ENCODE measurements around the gene POTEB2. TPM values are rescaled to one million over a fixed set of nuclear protein-coding genes. Genes with fewer than 3 reads are reported as not detected.
"Not testable (repeated sequence)": the region's sequence is repeated elsewhere in the genome, so short reads cannot be mapped to it uniquely, and the experiment has no call there.

Gene POTEB2
- total RNA-seq (2021; ENCODE audit: unreplicated experiment) (not detected), Bru-seq, nascent RNA (not detected), BruChase-seq, experiment 1, labeled RNA remaining after a 6-hour chase (not detected), BruChase-seq, experiment 2, labeled RNA remaining after a 2-hour chase (not detected)
- polyA plus RNA-seq (2012) = not detected in 2 replicates
- long read RNA-seq = 0 reads

DNA sequence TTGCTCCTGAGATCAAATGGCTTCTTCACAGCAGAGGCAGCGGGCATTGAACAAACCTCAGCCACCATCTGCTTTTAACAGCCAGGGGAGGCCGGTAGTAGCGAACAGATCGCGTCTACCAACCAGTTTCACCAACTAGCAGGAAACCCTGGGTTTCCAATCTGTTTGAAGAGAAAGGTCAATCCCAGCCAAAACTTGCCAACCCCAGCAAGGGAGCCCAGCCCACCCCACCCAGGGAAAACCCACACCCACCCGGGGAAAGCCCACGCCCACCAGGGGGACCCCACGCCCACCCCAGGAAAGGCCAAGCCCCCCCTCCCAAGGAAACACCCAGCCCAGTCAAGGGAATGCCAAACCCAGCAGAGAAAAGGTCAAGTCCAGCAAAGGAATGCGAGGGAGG is at the start of gene POTEB2:
TSS of gene POTEB2 (minus strand) at position 101 of the 400 bp plus-strand sequence. CDS start at position 68, 33 bp downstream.
- CTCF ChIA-PET; BruUV-seq (replicated peaks): not testable (repeated sequence)

DNA sequence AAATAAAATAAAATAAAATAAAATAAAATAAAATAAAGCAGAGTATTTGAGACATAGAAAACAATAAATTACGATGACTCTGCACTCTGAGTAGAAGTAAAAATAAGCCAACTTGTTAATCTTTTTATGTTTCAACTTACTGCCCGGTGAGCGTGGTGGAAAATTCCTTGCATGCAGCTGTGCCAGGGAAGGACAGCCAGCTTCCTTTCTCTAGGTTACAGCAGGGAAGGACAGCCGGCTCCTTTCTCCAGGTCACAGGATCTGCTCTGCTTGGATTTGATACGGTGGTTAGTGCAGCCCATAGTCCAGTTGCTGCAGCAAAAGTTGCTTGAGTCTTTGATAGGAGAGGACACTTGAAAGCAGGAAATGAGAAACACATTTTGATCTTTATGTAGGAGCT is 13.8 kb upstream of the POTEB2 start:
- CTCF ChIA-PET; H3K27ac ChIP-seq (ENCODE audit: low read depth, low read length); BruUV-seq (replicated peaks); H3K36me3 ChIP-seq (ENCODE audit: control insufficient read depth in 1 of 2, insufficient read depth in 2 of 2, low read length in 2 of 2); RAD21 ChIA-PET (ENCODE audit: low non-redundant PET in 1 of 2, low total read pairs in 2 of 2, uncharacterized antibody in 2 of 2, unreplicated experiment in 2 of 2); POLR2A ChIA-PET; H3K79me2 ChIP-seq (ENCODE audit: insufficient read depth, low read length); H3K4me3 ChIP-seq (replicated peaks in 1 of 2; ENCODE audit: low read depth in 1 of 2, low read length in 2 of 2); intact Hi-C loops (cut with micrococcal nuclease); H3K4me2 ChIP-seq (ENCODE audit: low read length); H3K9me3 ChIP-seq (ENCODE audit: control insufficient read depth in 1 of 2, insufficient read depth in 1 of 2, low read depth in 1 of 2, low read length in 2 of 2); H4K20me1 ChIP-seq (ENCODE audit: insufficient read depth); H3K27me3 ChIP-seq (ENCODE audit: insufficient read depth, low read length); DNase-seq (ENCODE audit: low read depth, low spot score); H2AFZ ChIP-seq (ENCODE audit: low read depth, low read length, poor library complexity, severe bottlenecking); H3K9ac ChIP-seq (ENCODE audit: low read length); H3K9me2 ChIP-seq (ENCODE audit: insufficient read depth); ATAC-seq; H3K4me1 ChIP-seq (ENCODE audit: control insufficient read depth in 1 of 2, insufficient read depth in 2 of 2, low read length in 2 of 2): not testable (repeated sequence)

More for the DNA sequence above, at the start of gene POTEB2:
- H3K4me2 ChIP-seq (ENCODE audit: low read length); H4K20me1 ChIP-seq (ENCODE audit: insufficient read depth); POLR2A ChIA-PET; H3K27me3 ChIP-seq (ENCODE audit: insufficient read depth, low read length); H3K9ac ChIP-seq (ENCODE audit: low read length); H3K4me3 ChIP-seq (replicated peaks in 1 of 2; ENCODE audit: low read depth in 1 of 2, low read length in 2 of 2); DNase-seq (ENCODE audit: low read depth, low spot score); ATAC-seq; H3K4me1 ChIP-seq (ENCODE audit: control insufficient read depth in 1 of 2, insufficient read depth in 2 of 2, low read length in 2 of 2); H3K27ac ChIP-seq (ENCODE audit: low read depth, low read length); H3K36me3 ChIP-seq (ENCODE audit: control insufficient read depth in 1 of 2, insufficient read depth in 2 of 2, low read length in 2 of 2); intact Hi-C loops (cut with micrococcal nuclease); H3K79me2 ChIP-seq (ENCODE audit: insufficient read depth, low read length); H2AFZ ChIP-seq (ENCODE audit: low read depth, low read length, poor library complexity, severe bottlenecking); H3K9me2 ChIP-seq (ENCODE audit: insufficient read depth); RAD21 ChIA-PET (ENCODE audit: low non-redundant PET in 1 of 2, low total read pairs in 2 of 2, uncharacterized antibody in 2 of 2, unreplicated experiment in 2 of 2); H3K9me3 ChIP-seq (ENCODE audit: control insufficient read depth in 1 of 2, insufficient read depth in 1 of 2, low read depth in 1 of 2, low read length in 2 of 2): not testable (repeated sequence)

DNA sequence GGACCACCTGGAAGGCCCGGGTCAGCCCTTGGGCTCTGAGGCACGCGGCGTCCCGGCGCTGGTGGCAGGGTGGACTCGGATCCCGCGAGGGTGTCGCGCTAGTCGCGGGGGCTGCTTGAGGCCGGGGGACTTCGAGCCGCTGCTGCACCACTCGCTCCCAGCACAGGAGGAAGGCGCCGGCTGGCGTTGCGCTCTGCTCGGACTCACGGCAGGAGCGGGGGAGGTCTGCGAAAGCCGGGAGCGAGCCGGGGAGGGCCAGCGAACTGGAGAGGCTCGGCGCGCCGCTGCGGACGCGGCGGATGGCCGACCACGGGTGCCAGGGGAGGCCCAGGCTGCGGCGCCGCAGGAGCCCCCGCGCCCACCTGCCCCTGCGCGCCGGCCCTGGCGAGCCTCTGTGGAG is 12.3 kb upstream of the POTEB2 start:
- ATAC-seq; intact Hi-C loops (cut with micrococcal nuclease); CTCF ChIA-PET: not testable (repeated sequence)

DNA sequence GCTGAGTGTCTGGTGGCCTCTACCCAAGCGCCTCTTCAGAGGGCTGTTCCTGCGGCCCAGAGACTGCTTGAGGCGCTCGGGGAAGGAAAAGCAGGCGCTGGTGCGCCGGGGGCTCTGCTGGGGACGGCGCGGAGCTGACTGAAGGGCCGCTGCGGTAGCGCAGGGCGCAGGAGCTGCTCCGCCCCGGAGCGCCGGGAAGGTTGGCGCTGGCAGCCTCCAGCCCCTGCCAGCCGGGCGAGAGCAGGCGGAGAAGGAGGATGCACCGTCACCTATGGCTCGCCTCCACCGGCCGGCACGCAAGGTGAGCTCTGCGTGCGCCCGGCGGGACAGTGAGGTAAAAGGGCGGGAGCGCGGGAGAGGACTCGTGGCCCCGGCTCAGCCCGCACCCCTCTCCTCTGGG is 11.7 kb upstream of the POTEB2 start:
- BruUV-seq (replicated peaks); POLR2A ChIA-PET; H3K36me3 ChIP-seq (ENCODE audit: control insufficient read depth in 1 of 2, insufficient read depth in 2 of 2, low read length in 2 of 2); H3K9me3 ChIP-seq (ENCODE audit: control insufficient read depth in 1 of 2, insufficient read depth in 1 of 2, low read depth in 1 of 2, low read length in 2 of 2); H4K20me1 ChIP-seq (ENCODE audit: insufficient read depth); DNase-seq (ENCODE audit: low read depth, low spot score); H3K27ac ChIP-seq (ENCODE audit: low read depth, low read length); H2AFZ ChIP-seq (ENCODE audit: low read depth, low read length, poor library complexity, severe bottlenecking); H3K4me3 ChIP-seq (replicated peaks in 1 of 2; ENCODE audit: low read depth in 1 of 2, low read length in 2 of 2); intact Hi-C loops (cut with micrococcal nuclease); H3K4me2 ChIP-seq (ENCODE audit: low read length); H3K4me1 ChIP-seq (ENCODE audit: control insufficient read depth in 1 of 2, insufficient read depth in 2 of 2, low read length in 2 of 2); ATAC-seq; RAD21 ChIA-PET (ENCODE audit: low non-redundant PET in 1 of 2, low total read pairs in 2 of 2, uncharacterized antibody in 2 of 2, unreplicated experiment in 2 of 2); H3K79me2 ChIP-seq (ENCODE audit: insufficient read depth, low read length); CTCF ChIA-PET; H3K27me3 ChIP-seq (ENCODE audit: insufficient read depth, low read length); H3K9ac ChIP-seq (ENCODE audit: low read length); H3K9me2 ChIP-seq (ENCODE audit: insufficient read depth): not testable (repeated sequence)

More for the DNA sequence above, 12.3 kb upstream of the POTEB2 start:
- BruUV-seq (replicated peaks); H3K9me2 ChIP-seq (ENCODE audit: insufficient read depth); H3K9ac ChIP-seq (ENCODE audit: low read length); H3K9me3 ChIP-seq (ENCODE audit: control insufficient read depth in 1 of 2, insufficient read depth in 1 of 2, low read depth in 1 of 2, low read length in 2 of 2); H3K36me3 ChIP-seq (ENCODE audit: control insufficient read depth in 1 of 2, insufficient read depth in 2 of 2, low read length in 2 of 2); H4K20me1 ChIP-seq (ENCODE audit: insufficient read depth); RAD21 ChIA-PET (ENCODE audit: low non-redundant PET in 1 of 2, low total read pairs in 2 of 2, uncharacterized antibody in 2 of 2, unreplicated experiment in 2 of 2); POLR2A ChIA-PET; DNase-seq (ENCODE audit: low read depth, low spot score); H3K27me3 ChIP-seq (ENCODE audit: insufficient read depth, low read length); H3K4me2 ChIP-seq (ENCODE audit: low read length); H3K79me2 ChIP-seq (ENCODE audit: insufficient read depth, low read length); H3K4me3 ChIP-seq (replicated peaks in 1 of 2; ENCODE audit: low read depth in 1 of 2, low read length in 2 of 2); H3K4me1 ChIP-seq (ENCODE audit: control insufficient read depth in 1 of 2, insufficient read depth in 2 of 2, low read length in 2 of 2); H2AFZ ChIP-seq (ENCODE audit: low read depth, low read length, poor library complexity, severe bottlenecking); H3K27ac ChIP-seq (ENCODE audit: low read depth, low read length): not testable (repeated sequence)

Data from HCT116 (cell line).